ENCODE results near the gene ZBTB49.
"Not testable (repeated sequence)": the region's sequence is repeated elsewhere in the genome, so short reads cannot be mapped to it uniquely, and the experiment has no call there.

ZBTB49 gene, protein sequence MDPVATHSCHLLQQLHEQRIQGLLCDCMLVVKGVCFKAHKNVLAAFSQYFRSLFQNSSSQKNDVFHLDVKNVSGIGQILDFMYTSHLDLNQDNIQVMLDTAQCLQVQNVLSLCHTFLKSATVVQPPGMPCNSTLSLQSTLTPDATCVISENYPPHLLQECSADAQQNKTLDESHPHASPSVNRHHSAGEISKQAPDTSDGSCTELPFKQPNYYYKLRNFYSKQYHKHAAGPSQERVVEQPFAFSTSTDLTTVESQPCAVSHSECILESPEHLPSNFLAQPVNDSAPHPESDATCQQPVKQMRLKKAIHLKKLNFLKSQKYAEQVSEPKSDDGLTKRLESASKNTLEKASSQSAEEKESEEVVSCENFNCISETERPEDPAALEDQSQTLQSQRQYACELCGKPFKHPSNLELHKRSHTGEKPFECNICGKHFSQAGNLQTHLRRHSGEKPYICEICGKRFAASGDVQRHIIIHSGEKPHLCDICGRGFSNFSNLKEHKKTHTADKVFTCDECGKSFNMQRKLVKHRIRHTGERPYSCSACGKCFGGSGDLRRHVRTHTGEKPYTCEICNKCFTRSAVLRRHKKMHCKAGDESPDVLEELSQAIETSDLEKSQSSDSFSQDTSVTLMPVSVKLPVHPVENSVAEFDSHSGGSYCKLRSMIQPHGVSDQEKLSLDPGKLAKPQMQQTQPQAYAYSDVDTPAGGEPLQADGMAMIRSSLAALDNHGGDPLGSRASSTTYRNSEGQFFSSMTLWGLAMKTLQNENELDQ

GRCh38 chr4:4289941-4290850, at the start of gene ZBTB49, which contains the start of gene LYAR:
Gene ZBTB49, plus strand, starts transcription at chr4:4290251. Its CDS starts 9,695 bp downstream, at chr4:4299946.
Gene LYAR, minus strand, starts transcription at chr4:4290154. Its CDS starts 6,412 bp downstream, at chr4:4283742.
- peak; percentile 91 for DNase-seq

GRCh38 chr4:4245172-4245571, 44.9 kb upstream of the ZBTB49 start:
- no peak for DNase-seq

DNA sequence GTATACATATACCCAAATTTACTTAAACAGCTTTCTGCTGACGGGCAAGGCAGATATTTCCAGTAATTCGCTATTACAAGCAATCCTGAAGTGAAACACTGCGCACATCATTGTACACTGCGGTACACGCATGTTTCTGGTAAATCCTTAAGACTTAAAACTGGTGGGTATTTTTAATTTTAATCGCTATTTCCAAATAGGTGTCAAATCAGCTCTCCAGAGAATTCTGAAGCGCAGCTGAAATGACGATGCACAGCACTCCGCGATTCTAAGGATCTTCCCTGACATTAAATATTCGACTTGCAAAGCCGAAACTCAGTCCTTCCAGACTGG, 42.4 kb upstream of the ZBTB49 start:
- DNase-seq, result no peak

DNA sequence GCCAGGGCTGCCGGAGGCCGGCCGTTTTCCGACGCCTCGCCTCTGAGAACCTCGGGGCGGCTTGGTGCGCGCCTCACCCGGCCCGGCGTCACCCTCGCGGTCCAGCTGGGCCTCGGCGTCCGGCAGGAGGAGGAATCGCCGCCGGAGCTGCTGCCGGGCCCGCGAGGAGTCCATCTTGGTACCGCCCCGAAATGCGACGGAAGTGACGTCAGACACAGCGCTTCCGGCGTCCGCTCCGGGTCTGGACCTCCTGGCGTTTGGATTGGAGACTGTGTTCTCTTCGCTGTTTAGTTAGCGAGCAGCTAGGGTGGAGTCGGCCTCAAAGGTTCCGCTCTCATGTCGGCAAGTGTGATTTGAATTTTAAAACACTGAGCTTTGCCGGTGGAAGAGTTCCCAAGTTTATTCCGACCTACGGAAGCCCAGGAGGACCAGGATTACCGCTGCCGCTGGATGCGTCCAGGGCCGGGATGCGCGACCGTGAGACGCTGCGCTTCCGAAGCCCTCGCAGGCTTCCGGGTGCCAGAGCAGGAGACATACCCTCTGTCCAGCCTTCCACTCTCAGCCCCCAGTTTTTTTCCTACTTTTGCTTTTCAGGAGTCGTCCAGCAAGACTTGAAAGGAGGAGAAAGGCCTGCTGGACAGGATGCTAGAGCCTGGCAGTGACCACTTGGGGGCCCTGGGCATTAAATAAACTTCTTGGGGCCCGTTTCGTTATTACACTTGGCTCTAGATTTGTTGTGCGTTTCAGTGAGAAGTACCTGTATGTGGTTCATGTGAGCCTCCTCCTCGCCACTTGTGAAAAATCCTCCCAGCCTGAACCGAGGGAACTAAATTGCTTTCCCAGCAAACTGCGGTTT, 41.8 kb upstream of the ZBTB49 start, which contains the start of gene TMEM128:
Gene TMEM128, minus strand, starts transcription at position 195 of the 856 bp plus-strand sequence. Its CDS starts 21 bp downstream, at position 174.
- DNase-seq, result peak; percentile 90

DNA sequence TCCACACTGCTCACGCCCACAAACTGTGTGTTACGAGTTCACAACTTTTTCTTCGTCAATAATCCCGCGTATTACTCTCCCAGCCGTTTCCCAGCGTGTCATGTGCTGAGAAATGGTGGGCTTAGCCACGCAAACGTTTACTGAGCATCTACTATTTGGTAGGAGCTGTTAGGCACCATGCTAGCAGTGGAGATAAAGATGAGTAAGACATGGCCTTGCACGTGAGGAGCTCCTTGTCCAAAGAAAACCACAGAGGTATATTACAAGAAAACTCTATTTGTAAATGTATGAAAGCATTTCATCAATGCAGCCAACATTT, 41.2 kb upstream of the ZBTB49 start:
- DNase-seq, result no peak

- DNase-seq, result not testable (repeated sequence)
Observed at GRCh38 chr4:4249342-4249741, 40.7 kb upstream of the ZBTB49 start.

- no peak for DNase-seq
Observed at GRCh38 chr4:4249866-4250265, 40.2 kb upstream of the ZBTB49 start.

DNA sequence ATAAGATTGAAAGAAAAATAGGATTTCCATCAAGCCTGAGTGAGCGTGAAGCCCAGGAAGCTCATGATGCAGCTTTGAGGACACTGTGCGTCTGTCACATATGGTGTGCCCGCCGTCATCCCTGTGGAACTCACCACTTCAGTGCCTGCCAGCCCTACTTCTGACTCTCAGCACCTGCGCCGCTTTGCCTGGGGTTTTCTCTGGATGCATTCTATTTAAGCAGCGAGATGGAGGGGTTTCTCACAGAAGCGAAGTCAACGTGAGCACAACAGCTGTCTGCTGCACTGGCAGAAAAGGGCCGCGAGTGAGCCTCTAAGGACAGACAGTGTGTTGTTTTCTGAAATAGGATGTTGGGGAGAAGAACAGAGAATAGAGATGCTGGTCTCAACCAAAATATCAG, 35.9 kb upstream of the ZBTB49 start:
- DNase-seq, result no peak

DNA sequence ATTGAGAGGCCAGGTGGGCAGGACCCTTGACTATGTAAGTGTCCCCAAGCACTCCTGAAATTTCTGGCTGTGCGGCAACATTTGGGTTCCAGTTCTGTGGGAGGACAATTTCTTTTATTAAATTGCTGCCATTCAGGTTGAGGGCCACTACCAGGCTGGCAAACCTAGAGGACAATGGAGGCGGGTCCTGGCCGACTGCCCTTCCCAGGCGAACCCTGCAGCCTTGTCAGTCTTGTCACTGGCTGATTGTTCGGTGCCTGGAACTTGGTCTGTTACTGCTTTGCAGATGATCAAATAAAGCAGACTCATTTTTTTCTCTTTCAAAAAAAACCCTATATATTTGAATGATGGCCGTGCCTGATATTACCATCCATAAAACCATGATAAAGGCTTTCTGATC, 35.4 kb upstream of the ZBTB49 start:
- no peak for DNase-seq

DNA sequence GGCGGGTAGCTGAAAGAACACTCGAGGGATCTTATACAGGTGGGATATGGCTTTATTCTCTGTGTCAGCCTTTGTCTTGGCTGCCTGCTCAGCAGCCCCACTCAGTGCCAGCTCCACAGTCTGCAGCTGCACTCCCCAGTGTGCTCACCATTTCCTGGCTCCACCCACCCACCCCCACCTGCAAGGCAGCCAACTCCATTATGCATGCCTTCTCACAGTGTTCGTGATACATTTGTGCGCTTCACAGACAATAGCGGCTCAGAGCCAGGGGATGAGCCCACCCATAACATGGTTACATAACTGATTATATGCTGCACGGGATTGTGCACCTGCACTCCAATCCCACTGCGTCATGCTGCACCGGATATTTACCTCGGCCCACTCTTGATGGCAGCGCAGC, 33.3 kb upstream of the ZBTB49 start:
- peak; percentile 8 for DNase-seq

DNA sequence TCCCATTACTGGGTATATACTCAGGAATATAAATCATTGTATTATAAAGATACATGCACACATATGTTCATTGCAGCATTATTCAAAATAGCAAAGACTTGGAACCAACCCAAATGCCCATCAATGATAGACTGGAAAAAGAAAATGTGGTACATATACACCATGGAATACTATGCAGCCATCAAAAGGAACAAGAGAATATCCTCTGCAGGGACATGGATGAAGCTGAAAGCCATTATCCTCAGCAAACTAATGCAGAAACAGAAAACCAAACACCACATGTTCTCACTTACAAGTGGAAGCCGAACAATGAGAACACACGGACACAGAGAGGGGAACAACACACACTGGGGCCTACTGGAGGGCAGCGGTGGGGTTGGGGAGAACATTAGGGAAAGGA, 32.3 kb upstream of the ZBTB49 start:
- DNase-seq, result not testable (repeated sequence)

DNA sequence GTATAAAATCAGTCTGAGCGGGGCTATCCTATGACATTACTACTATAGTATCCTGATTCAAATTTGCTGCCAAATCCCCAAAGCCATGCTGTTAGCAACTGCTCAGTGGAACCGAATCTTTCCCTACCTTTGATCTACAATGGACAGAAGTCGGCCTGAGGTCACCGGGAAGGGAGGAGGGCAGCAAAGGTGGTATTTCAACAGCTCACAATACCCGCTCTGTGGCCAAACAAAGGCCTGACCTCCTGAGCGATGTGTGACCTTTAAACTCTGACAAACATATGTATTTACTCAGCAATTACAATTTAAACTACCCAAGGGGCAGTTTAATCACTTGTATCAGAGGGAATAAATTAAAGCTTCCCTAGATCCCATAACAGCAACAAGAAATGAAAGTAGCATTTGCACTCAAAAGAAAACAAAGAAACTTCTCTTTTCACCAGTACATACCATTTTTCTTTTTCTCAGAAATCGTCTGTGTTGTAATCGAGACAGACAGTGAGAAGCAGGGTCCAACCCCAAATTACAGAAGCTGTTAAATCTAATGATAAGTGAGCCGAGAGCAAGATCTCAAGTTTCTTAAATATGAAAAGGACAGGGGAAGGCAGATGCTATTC, 30.5 kb upstream of the ZBTB49 start:
- no peak for DNase-seq

DNA sequence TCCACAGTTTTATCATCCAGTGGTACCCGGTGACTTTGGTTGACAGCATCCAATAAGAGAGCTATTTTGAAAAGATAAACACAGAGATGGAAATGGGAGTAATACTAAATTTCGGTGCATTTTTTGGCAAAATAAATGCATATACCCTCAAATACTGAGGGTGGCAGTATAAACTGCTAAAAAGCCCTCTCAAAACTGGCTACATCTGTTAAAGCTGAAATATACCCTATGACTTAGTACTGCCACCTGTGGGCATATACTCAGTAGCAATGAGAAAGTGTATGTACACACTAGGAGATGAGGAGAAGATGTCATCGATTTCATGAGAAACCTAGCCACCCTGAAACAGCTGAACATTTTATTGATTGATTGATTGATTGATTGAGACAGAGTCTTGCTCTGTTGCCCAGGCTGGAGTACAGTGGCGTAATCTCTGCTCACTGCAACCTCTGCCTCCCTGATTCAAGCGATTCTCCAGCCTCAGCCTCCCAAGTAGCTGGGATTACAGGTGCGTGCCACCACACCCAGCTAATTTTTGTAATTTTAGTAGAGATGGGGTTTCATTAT, 29.8 kb upstream of the ZBTB49 start:
- peak; percentile 71 for DNase-seq

DNA sequence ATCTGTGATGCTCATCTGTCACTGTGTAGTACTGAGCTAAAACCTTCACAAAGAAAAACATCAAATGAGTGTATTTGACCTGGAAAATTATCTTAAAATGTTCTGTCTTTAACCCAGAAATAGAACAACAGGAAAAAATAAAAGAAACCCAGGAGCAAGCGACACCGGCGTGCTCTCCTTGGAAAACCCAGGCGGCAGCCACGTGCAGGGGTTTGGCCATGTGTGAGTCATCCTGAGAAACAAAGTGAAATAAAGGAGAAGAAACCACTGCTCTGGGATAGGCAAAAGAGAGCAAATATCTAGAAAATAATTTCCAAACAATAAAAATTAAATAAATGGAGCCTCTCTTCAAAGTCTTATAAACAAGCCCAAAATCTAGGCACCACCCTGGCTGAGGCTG, 22.1 kb upstream of the ZBTB49 start:
- no peak for DNase-seq

- DNase-seq, result no peak
Observed at GRCh38 chr4:4268776-4269175, 21.3 kb upstream of the ZBTB49 start.

DNA sequence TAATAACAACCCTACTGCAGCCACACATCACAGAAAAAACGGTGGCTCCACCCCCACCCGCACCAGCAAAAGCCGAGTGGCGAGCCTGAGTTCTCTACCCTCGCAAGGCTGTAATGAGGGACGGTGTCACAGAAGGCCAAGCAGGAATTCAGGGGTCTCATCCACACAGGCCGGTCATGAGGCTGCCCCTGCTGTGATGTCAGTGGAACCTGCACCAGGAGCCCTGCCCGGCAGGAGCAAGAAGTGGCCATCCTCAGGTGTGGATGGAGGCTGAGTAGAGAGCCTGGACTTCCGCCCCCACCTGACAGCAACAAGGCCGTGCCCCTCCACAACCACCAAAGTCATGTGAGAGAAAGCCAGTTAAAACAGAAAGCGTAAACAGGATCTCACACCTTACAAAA, 20.7 kb upstream of the ZBTB49 start:
- no peak for DNase-seq

GRCh38 chr4:4269856-4270255, 20.2 kb upstream of the ZBTB49 start:
- DNase-seq, result no peak

GRCh38 chr4:4270529-4270928, 19.5 kb upstream of the ZBTB49 start:
- DNase-seq, result no peak

DNA sequence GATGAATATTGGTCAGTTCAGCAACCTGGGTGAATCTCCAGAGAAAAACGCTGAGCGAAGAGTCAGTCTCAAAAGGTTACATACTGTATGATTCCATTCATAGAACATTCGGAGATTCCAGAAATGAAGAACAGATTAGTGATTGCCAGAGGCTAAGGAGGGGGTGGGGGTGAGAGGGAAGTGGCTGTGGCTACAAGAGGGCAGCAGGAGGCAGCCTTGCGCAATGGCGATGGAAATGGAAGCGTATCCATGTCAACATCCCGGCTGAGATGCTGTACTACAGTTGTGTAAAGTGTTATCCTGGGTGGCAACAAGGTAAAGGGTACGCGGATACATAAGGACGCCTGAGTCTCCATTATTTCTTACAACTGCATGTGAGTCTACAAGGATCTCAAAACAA, 18.1 kb upstream of the ZBTB49 start:
- no peak for DNase-seq

- DNase-seq, result no peak
Observed at GRCh38 chr4:4274226-4274625, 15.8 kb upstream of the ZBTB49 start.

- no peak for DNase-seq
Observed at GRCh38 chr4:4277531-4277930, 12.5 kb upstream of the ZBTB49 start.

Data from RPMI8226 (cell line).